IPS-18c (cell line): ENCODE results near the gene PSIP1.
A peak's percentile ranks its signal among the peaks of the same experiment; 100 is the strongest.
"Not testable (repeated sequence)": the region's sequence is repeated elsewhere in the genome, so short reads cannot be mapped to it uniquely, and the experiment has no call there.

ENCODE experiments used
- H3K4me3 ChIP-seq: 2 replicates; pipeline ENCODE4 v1.7.0; 2013; ENCODE audit warnings: low read depth, mild to moderate bottlenecking, low read length, moderate library complexity; ENCODE audit not compliant: insufficient read depth
- H3K9me3 ChIP-seq: one replicate; pipeline ENCODE4 v1.6.1; 2013; ENCODE audit warnings: mild to moderate bottlenecking, low read length, moderate library complexity; ENCODE audit not compliant: control insufficient read depth, insufficient read depth

The PSIP1 gene

DNA sequence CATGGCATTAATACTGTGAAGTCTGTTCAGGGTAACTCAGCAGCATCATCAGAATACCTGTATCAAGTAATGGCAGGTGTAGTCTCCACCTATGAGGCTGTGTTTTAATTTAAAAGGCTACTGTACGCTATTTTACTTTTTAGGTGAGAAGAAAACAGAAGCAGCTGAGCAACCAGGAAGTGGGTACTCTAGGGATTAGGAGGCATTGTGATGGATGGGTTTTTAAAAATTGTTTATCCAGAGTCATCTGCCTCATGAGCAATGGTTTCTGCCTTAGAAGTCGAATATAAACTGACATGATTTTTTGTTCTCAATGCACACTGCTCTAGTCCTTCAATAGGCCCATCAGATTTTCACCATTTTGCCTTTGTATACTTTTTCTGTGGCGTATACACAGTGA is 42.6 kb downstream of the PSIP1 start:
- Histone ChIP-seq H3K4me3 (no peak overlapping the region), H3K9me3 (no peaks in the 10 kb centered on the region)

DNA sequence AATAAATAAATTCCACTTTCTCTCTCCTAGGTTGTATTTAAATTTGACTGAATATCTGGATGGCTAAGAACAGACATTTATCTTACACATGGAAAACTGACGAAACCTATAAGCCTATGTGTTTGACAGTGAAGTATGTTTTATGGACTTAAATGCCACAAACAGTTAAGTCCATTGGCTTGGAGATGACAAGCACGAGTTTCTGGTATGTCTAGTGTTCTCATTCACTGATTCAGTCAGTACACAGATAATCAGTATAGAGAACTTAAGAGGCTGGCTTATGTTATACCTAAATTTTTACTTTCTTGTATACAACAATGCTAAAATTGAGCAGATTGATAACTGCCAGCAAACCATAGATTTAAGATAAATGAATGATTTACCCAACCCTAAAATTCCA is 49.2 kb downstream of the PSIP1 start:
- no peaks in the 10 kb centered on the region for H3K9me3 ChIP-seq
- no peak overlapping the region for H3K4me3 ChIP-seq

DNA sequence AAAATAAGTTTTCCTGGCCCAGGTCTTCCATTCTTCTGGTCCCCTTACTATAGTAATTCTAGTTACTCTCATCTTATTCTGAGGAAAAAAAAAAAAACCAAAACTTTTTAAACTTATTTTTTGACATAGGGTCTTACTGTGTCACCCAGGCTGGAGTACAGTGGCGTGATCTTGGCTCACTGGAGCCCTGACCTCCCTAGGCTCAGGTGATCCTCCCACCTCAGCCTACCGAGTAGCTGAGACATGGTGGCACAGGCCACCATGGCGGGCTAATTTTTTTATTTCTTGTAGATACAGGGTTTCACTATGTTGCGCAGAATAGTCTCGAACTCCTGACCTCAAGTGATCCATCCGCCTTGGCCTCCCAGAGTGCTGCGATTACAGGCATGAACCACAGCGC is 49.7 kb downstream of the PSIP1 start:
- Histone ChIP-seq H3K4me3 (no peak overlapping the region), H3K9me3 (no peaks in the 10 kb centered on the region)

DNA sequence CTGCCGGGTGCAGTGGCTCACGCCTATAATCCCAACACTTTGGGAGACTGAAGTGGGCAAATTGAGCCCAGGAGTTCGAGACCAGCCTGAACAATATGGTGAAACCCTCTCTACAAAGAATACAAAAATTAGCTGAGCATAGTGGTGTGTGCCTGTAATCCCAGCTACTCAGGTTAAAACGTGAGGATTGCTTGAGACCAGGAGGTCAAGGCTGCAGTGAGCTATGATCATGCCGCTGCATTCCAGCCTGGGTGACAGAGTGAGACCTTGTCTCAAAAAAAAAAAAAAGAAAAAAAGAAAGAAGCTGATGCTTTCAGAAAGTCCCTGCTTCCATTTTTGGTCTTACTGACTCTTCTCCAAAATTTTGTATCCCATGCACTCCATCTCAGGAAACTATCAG is 56.8 kb downstream of the PSIP1 start:
- Histone ChIP-seq H3K4me3 (no peak overlapping the region), H3K9me3 (no peaks in the 10 kb centered on the region)

DNA sequence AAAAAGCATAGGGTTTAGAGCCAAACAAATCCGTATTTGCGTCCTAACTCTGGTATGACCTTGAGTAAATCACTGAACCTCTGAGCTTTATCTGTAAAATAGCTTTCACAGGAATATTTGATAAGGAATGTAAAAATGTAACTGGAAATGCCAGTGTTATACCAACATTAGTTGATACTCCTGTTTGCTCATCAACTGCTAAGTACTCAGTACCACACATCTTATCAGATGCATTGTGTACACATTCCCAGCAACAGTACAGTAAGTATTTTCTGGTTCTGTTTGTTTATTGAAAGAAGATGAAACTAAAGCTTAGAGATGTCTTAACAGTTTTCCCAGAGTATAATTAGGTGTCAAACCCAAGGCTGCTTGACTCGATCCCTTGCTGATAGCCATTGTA is 66.6 kb downstream of the PSIP1 start:
- Histone ChIP-seq H3K9me3 (peaks cover 6% of the 10 kb centered on the region), H3K4me3 (no peak overlapping the region)

DNA sequence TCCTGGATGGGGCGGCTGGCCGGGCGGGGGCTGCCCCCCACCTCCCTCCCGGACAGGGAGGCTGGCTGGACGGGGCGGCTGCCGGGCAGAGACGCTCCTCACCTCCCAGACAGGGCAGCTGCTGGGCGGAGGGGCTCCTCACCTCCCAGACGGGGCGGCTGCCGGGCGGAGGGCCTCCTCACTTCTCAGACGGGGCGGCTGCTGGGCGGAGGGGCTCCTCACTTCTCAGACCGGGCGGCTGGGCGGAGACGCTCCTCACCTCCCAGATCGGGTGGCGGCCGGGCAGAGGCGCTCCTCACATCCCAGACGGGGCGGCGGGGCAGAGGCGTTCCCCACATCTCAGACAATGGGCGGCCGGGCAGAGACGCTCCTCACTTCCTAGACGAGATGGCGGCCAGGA is 68.5 kb downstream of the PSIP1 start:
- not testable (repeated sequence) for H3K4me3 ChIP-seq, H3K9me3 ChIP-seq

DNA sequence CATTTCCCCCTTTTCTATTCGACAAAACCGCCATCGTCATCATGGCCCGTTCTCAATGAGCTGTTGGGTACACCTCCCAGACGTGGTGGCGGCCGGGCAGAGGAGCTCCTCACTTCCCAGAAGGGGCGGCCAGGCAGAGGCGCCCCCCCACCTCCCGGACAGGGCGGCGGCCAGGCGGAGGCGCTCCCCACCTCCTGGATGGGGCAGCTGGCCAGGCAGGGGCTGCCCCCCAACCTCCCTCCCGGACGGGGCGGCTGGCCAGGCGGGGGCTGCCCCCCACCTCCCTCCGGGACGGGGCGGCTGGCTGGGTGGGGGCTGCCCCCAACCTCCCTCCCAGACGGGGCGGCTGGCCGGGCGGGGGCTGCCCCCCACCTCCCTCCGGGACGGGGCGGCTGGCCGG is 68.9 kb downstream of the PSIP1 start:
- not testable (repeated sequence) for H3K4me3 ChIP-seq, H3K9me3 ChIP-seq

DNA sequence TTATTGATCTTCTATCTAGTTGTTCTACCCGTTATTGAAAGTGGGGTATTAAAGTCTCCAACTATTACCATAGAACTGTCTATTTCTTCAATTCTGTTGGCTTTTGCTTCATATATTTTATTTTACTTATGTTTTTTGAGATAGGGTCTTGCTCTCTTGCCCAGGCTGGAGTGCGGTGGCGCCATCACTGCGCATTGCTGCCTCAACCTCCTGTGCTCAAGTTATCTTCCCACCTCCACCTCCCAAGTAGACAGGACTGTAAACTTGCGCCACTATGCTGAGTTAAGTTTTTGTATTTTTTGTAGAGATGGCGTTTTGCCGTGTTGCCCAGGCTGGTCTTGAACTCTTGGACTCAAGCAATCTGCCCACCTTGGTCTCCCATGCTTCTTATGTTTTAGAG is 71.9 kb downstream of the PSIP1 start:
- Histone ChIP-seq H3K9me3 (peaks cover 9% of the 10 kb centered on the region), H3K4me3 (no peak overlapping the region)

DNA sequence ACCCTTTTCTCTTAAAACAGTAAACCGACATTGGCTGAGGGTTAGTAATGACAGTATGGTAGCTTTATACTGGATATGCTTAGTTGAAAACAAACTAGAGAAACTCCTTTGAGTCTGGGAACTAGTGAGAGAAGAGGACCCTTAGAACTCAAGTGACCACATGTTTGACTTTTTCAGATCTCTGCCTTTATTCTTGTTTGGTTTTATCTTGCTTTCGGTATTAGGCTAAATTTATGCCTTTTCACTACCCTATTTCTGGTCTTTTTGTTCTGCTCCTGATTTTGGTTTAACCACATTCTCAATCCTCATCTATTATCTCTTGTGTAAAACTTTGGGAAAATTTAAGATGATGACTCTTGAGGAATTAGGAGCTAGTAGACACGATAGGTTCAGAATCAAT is 77.1 kb downstream of the PSIP1 start:
- H3K4me3 ChIP-seq: no peak overlapping the region
- no peaks in the 10 kb centered on the region for H3K9me3 ChIP-seq

DNA sequence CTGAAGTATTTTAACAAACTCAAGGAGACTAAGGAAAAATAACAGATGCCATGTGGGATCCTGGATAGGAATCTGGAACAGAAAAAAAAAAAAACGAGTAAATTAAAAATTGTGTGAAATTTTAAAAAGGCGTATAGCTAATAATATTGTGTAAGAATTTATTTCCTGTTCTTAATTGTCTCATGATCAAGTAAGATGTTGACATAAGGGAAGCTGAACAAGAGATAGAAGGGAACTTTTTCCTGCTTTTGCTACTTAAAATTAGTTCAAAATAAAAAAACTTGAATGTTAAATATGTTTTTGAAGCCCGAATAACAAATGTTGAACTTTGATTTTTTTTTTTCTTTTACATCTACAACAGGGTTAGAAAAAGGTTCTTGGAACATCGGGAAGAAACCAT is 77.6 kb downstream of the PSIP1 start:
- Histone ChIP-seq H3K4me3 (no peak overlapping the region), H3K9me3 (no peaks in the 10 kb centered on the region)

DNA sequence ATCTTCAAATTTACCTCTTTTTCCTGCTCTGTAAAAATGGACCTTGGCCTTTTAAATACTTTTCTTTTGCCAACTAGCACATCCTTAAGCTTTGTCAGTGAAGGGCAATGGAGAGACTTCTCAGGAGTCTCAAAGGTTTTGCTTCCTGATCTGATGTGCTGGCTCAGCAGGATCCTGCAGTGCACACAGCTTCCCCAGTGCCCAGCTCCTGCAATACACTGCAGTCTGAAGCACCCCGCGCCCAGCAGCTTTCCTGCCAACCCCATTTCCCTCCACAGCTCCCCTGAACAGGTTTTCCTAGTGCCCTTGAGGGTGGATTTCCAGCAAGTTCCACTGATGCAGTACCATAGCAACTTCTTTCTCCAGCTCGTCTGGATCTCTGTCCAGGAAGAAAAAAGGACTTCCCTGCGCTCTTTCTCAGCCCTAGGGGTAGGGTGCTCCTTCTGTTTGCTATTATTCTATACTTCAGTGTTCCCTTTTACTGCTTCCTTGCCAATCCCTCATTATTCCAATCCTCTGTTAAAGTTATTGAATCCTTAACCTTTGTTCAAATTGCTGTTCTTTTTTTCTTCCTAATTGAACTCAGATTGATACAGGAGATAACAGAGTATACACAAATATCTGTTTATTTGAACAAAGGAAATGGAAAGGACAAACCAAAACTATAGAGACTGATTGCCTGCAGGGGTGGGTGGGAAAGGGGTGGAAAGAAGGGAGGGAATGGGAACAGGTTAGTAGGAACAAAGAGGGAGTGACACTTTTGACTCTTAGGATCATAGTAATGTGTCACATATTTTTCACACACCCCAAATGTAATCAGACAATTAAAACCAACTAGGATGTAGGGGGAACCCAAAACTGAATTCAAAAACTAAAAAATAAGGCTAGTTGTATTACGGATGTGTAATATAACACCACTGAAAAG is 79.6 kb downstream of the PSIP1 start:
- H3K4me3 ChIP-seq: no peak overlapping the region
- H3K9me3 ChIP-seq: no peaks in the 10 kb centered on the region

DNA sequence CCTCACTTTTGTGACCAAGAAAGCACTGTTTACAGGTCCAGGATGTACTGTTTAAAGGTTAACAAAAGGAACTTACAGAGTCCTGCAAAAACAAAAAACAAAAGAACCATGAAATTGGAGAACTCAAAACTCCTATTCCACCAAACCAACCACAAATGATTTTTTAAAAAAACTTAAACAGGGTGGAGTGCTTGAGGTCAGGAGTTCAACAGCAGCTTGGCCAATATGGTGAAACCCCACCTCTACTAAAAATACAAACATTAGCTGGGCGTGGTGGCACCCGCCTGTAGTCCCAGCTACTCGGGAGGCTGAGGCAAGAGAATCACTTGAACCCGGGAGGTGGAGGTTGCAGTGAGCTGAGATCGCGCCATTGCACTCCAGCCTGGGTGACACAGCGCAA is 83.1 kb downstream of the PSIP1 start:
- H3K9me3 ChIP-seq, H3K4me3 ChIP-seq: not testable (repeated sequence)

DNA sequence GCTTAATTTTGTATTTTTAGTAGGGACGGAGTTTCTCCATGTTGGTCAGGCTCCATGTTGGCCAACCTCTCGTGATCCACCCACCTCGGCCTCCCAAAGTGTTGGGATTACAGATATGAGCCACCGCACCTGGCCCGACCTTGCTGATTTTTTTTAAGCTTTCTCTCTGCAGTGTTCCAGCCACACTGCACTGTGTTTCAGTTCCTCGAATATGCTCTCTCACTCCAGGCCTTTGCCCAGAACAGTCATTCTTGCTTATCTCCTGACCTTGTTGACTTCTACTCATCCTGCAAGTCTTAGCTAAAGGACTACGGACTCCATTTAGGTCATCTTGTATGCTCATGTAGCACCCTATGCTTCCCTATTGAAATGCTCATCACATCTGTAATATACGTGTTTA is 84.8 kb downstream of the PSIP1 start:
- H3K4me3 ChIP-seq: no peak overlapping the region
- no peaks in the 10 kb centered on the region for H3K9me3 ChIP-seq

DNA sequence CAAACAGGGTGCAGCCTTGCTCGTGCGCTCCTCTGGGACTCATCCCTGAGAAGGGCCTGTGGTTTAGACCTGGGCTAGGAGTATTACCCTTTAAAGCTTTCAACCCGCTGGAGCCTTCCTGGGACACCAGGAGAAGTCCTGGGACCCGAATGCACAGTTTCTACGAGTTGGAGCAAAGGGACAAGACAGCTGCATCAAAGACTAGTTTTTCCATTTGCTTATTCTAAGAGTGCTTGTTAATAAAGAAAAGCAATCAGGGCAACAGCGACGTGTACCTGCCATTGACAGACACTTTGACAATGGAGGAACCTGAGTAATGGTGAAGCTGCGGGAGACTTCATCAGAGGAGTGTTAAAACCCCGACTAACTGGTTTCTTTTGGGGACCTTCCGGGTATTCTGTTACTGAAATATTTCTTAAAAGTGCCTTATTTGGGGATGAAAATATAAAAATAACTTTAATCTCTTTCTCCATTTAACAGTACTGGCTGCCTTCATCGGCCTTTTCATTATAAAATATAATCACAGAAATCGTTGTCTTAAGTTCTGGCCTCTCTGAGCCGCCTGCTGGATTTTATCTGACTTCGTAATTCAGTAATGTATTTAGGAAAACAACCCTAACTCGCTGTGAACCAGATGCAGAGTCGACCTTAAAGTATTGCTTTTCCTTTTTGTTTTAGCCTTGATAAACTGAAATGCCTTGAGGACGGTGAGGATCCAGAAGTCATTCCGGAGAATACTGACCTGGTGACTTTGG is 87.4 kb downstream of the PSIP1 start:
- H3K4me3 ChIP-seq: peak overlapping the region; percentile 88
- no peaks in the 10 kb centered on the region for H3K9me3 ChIP-seq

DNA sequence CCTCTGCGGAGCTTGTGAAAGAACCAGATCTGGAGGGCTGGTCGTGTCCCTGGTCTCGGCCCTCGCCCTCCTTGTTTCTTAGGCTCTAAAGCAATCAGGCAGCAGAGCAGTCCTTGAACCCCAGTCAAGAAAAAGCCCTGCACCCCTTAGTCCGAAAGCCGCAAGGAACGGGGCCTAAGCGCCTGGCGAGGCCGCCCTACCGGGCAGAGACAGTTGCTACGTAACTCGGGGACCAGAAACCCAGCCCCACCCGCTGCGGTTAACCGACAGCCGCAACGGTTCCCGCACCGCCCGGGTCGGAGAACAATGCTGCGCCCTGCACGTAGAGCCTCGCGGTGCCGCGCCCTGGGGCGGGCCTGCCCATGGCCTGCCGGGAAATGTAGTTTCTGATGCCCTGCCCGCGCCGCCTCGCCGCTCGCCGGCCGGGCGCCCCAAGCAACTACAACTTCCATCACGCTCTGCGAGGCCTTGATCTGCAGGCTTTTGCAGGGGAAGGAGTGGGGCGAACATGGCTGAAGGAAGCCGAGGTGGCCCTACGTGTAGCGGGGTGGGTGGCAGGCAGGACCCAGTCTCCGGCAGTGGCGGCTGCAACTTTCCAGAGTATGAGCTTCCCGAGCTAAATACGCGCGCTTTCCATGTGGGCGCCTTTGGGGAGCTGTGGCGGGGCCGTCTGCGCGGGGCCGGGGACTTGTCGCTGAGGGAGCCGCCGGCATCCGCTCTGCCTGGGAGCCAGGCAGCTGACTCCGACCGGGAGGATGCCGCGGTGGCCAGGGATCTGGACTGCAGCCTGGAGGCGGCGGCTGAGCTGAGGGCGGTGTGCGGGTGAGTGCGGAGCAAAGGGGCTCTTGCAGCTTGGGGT is 88.2 kb downstream of the PSIP1 start, which contains the start of gene SNAPC3:
TSS of gene SNAPC3 (plus strand) at position 505 of the 859 bp plus-strand sequence. CDS start at position 509, 4 bp downstream.
- H3K4me3 ChIP-seq: peak within 1 kb of the TSS; percentile 88
- H3K9me3 ChIP-seq: no peaks in the 10 kb centered on the region

DNA sequence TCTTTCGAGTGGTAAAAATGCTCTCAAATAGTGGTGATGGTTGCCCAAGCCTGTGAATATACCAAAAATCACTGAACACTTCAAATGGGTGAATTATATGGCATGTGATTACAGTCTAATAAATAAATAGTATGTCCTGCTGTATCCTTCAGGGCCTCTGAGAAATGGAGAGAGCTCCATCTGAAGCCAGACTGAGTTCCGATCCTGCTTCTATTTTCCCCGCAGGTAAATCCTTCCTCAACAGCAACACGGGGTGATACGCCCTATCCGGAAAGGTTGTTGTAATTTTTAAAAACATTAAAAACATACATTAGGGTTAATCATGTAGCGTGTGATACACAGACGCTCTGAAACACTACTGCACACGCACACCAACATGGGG is 88.8 kb downstream of the PSIP1 start:
- Histone ChIP-seq H3K9me3 (no peaks in the 10 kb centered on the region), H3K4me3 (peak overlapping the region; percentile 88; the same call in 1 of the 2 replicates)

DNA sequence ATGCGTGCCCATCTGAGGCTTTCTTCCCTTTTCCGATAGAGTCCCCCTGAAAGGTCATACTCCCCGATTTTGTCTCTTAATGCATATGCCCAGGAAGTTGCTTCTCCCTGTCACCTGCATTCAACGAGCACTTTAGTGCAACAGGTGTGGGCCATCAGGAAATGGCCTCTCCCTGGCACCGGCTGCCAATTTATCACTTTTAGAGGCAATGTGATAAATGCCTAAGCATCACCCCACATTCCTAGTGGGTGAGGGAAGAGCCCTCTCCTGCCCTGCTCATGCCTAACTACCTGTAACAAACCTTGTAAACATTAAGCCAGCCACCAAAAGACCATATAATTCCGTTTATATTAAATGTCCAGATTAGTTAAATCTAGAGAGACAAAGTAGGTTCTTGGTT is 89.2 kb downstream of the PSIP1 start:
- no peak overlapping the region for H3K4me3 ChIP-seq

More for the DNA sequence above, 89.2 kb downstream of the PSIP1 start:
- no peaks in the 10 kb centered on the region for H3K9me3 ChIP-seq
